ENCODE measurements around the gene SNTB2.

The SNTB2 gene

DNA sequence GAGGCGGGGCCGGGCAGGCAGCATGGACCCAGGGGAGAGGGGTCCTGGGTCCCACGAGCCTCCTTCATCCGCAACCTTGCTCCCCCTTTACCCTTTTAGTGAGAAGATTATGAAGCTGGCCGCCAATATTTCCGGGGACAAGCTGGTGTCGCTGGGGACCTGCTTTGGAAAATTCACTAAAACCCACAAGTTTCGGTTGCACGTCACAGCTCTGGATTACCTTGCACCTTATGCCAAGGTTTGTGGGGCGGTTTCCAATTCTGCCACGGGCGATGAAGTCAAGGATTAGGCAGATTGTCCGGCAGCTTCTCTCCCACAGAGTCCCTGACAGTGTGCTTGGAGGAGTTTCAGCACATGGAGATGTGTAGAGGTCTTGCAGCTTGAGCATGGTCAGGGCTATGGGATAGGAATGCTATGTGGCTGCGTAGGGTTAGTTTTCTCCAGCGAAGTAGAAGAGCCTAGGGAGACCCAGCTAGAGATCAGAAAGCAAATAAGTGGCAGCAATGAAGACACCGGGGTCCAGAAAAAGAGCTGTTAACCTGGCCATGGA is 153.2 kb downstream of the SNTB2 start:
- no peak for DNase-seq (ENCODE audit: low read depth)

DNA sequence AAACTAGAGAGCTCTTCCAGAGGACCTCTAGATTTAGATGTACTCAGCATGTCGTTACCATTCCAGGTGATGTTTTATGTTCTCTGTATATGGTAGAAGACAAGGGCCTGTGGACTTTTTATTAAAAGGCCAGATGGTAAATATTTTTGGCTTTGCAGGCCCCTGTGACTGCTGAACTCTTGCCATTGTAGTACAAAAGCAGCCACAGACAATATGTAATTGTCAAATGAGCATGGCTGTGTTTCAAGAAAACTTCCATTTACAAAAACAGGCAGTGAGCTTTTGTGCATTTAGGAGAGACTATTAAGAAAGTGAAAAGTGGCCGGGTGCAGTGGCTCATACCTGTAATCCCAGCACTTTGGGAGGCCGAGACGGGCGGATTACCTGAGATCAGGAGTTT is 157.2 kb downstream of the SNTB2 start:
- no peak for DNase-seq (ENCODE audit: low read depth)

GRCh38 chr16:69345923-69346322 is 159.0 kb downstream of the SNTB2 start:
- DNase-seq (ENCODE audit: low read depth), result no peak

- no peak for DNase-seq (ENCODE audit: low read depth)
Measured at GRCh38 chr16:69346683-69347082, 159.7 kb downstream of the SNTB2 start.

DNA sequence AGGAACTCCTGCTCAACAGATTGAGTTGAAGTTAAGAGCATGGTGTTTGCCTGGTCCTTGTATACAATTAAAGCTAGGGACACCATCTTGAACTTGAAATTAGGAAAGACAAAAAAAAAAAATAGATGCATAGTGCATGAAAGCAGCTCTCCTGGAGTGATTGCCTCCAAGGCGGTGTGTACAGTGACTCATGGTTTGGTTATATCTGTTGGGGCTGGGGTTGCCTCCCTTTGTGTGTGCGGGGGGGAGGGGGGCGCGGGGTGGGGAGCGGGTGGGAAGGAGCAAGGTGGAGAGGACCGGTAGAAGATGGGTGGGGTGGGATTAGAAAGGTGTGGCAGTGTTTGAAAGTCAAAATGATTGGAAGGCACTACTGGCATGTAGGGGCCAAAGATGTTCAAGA is 161.3 kb downstream of the SNTB2 start:
- DNase-seq (ENCODE audit: low read depth), result no peak

- no peak for DNase-seq (ENCODE audit: low read depth)
Measured at GRCh38 chr16:69349536-69349935, 162.6 kb downstream of the SNTB2 start.

DNA sequence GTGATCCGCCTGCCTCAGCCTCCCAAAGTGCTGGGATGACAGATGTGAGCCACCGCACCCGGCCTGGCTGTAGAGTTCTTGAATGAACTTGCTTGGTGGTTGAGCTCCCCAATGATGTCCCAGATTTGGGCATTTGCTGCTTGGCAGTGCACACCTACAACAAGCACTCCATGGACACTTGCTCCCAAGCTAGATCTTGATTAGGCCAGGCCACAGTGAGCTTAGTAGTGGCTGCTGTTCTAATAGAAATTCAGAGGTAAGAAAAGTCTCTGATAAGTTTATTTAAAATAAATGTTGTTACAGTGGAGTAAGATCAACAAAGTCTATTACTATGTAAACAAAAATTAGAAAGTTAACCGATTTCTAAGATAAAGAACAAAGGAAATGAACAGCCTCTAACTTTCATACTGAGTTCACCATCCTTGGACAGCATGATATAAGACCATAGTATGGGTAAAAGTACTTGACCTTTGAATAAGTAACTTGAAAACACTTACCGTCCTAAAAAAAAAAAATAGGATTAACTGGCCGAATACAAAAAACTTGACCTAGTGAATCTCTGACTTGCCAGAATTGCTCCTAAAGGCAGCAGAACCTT is 163.7 kb downstream of the SNTB2 start:
- no peak for DNase-seq (ENCODE audit: low read depth)

GRCh38 chr16:69351309-69352027 is 164.5 kb downstream of the SNTB2 start, which contains the start of gene TMED6:
TSS of gene TMED6 (minus strand) at chr16:69351786. CDS start at chr16:69351753, 33 bp downstream.
- DNase-seq (ENCODE audit: low read depth), result no peak
